Upper lobe of left lung (tissue), 4 donors: ENCODE results near the gene C9orf50.

Experiments used
- CTCF ChIP-seq, 6 experiments: fragments of 450-650 bp in 4 of 6; fragments of 200-600 bp in 2 of 6; sonication (generic) in 2 of 6; IDR thresholded peaks; one replicate each; pipeline ENCODE4 v1.5.1; 2016 to 2019; ENCODE audit warnings: antibody characterized with exemption in 6 of 6
- EP300 ChIP-seq, 4 donors: sonication (generic); formaldehyde crosslinking; IDR thresholded peaks; one replicate each; pipeline ENCODE4 v1.5.1; 2017; ENCODE audit warnings: antibody characterized with exemption in 4 of 4, control low read depth in 2 of 4
- POLR2A ChIP-seq, 4 donors: fragments of 450-650 bp; IDR thresholded peaks; one replicate each; pipeline ENCODE4 v1.5.1; 2016 to 2017; ENCODE audit warnings: antibody characterized with exemption in 4 of 4, mild to moderate bottlenecking in 2 of 4

DNA sequence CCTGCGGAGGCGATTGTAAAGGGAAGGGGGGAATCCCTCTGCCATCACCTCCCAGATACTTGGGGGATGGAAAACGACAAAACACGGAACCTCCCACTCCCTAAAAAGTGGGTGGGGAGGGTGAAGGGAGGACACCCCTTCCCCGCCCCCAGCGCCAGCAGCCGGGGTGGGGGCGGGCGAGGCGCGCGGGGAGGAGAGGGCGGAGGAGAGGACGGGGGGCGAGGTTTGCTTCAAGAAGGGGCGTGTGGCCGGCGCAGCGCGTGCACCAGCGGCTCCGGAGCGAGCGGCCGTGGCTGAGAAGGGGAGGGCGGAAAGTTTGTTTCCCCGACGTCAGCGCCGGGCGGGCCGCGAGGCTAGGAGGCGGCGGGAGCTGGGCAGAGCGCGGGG, 44.5 kb upstream of the C9orf50 start, which contains the start of gene PRRX2:
- TF ChIP-seq EP300 (IDR thresholded peaks at IDR 0.05) (no peak), CTCF (IDR thresholded peaks at IDR 0.05) (no peak), POLR2A (IDR thresholded peaks at IDR 0.05) (no peak)
